Gastroesophageal sphincter (tissue), 4 donors: ENCODE measurements around the gene NPFFR1. TPM values are rescaled to one million over a fixed set of nuclear protein-coding genes. Genes with fewer than 3 reads are reported as not detected.

Source experiments
- ATAC-seq: fragments of 150-250 bp; one replicate; pipeline ENCODE4 v1.9.1; 2016; ENCODE audit warnings: mild to moderate bottlenecking, moderate library complexity
- H3K27ac ChIP-seq, 4 donors: fragments of 200-600 bp; sonication (generic) in 3 of 4; 1 replicate in 3 of 4; 2 replicates in 1 of 4; pipeline ENCODE4 v1.5.1; 2016 to 2019
- H3K27me3 ChIP-seq: fragments of 200-600 bp; sonication (generic); one replicate; pipeline ENCODE4 v1.5.1; 2019
- H3K36me3 ChIP-seq, 2 donors: fragments of 200-600 bp; sonication (generic); one replicate each; pipeline ENCODE4 v1.5.1; 2019; ENCODE audit warnings: control low read depth in 1 of 2
- H3K4me1 ChIP-seq, 3 donors: fragments of 200-600 bp; sonication (generic); 1 replicate in 2 of 3; 2 replicates in 1 of 3; pipeline ENCODE4 v1.5.1; 2016 to 2019; ENCODE audit warnings: control low read depth in 2 of 3
- H3K4me3 ChIP-seq, 2 donors: fragments of 200-600 bp; sonication (generic); one replicate each; pipeline ENCODE4 v1.5.1; 2019; ENCODE audit warnings: mild to moderate bottlenecking in 1 of 2, moderate library complexity in 1 of 2
- H3K9me3 ChIP-seq, 3 donors: fragments of 200-600 bp; sonication (generic); one replicate each; pipeline ENCODE4 v1.5.1; 2017 to 2019; ENCODE audit warnings: control low read depth in 2 of 3
- EP300 ChIP-seq: sonication (generic); formaldehyde crosslinking; IDR thresholded peaks from one replicate; pipeline ENCODE4 v1.6.1; 2017; ENCODE audit warnings: antibody characterized with exemption, mild to moderate bottlenecking
- POLR2A ChIP-seq, 2 donors: fragments of 450-650 bp; IDR thresholded peaks; one replicate each; pipeline ENCODE4 v1.6.1; 2017; ENCODE audit warnings: antibody characterized with exemption in 2 of 2, mild to moderate bottlenecking in 2 of 2, moderate library complexity in 1 of 2
- POLR2AphosphoS5 ChIP-seq: sonication (generic); formaldehyde crosslinking; IDR thresholded peaks from one replicate; pipeline ENCODE4 v1.6.1; 2017; ENCODE audit warnings: antibody characterized with exemption
- WGBS, 2 donors: methylation state at CpG; one replicate each; pipeline ENCODE4 v1.1.5; 2018; ENCODE audit warnings: low coverage in 1 of 2; 5-methylcytosine and 5-hydroxymethylcytosine counted together
- total RNA-seq, 4 donors: library from RNA; depleted of rRNA; stranded (reverse); fragments of >200 nt; gene quantifications; one replicate each; pipeline ENCODE4 v1.1.0, GENCODE V29; 2016
- TF ChIP-seq, protein P1 (sequence below), 4 experiments: fragments of 200-600 bp in 2 of 4; fragments of 450-650 bp in 2 of 4; sonication (generic) in 1 of 4; IDR thresholded peaks; one replicate each; pipeline ENCODE4 v1.5.1; 2017 to 2019; ENCODE audit warnings: antibody characterized with exemption in 4 of 4, mild to moderate bottlenecking in 2 of 4, moderate library complexity in 2 of 4

The NPFFR1 gene
- total RNA-seq, 4 donors from 2014 or later: under 0.01 to 0.04 (median under 0.01) TPM; not detected in 1

DNA sequence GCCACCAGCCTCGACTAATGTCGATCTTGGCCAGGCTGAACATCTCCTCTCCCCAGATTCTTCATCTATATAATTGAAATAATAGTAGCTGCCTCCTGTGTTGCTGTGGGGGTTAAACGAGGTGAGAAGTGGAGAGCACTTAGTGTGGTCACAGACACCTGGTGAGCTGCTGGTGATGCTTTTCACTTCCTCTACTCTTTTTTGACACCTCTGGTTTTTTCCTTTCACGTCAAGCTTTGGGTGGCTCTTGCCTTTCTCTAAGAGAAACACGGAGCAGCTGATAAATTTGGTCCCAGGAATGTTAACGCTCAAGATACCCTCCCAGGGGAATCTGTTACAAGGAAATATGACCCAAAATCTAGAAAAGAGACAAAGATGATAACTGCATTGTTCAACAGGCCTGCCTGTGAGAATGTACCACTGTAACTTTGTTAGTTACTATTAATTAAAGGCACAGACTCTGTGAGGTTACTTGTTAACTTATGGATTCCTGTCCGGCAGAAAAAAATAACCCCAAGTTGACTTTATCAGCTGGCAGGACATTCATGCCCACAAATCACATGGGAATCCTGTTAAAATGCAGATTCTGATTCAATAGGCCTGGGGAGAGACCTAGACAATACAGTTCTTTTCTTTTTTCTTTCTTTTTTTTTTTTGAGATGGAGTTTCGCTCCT, 9.5 kb upstream of the NPFFR1 start:
- peaks cover 10% of the 10 kb centered on the region for H3K27me3 ChIP-seq
- 70 to 75% methylated on average over 3 to 8 of the region's 8 CpGs for WGBS, 2 donors
- TF ChIP-seq POLR2AphosphoS5 (no peak), POLR2A (IDR thresholded peaks at IDR 0.05) (no peak), EP300 (no peak)
- TF ChIP-seq, protein P1, sequence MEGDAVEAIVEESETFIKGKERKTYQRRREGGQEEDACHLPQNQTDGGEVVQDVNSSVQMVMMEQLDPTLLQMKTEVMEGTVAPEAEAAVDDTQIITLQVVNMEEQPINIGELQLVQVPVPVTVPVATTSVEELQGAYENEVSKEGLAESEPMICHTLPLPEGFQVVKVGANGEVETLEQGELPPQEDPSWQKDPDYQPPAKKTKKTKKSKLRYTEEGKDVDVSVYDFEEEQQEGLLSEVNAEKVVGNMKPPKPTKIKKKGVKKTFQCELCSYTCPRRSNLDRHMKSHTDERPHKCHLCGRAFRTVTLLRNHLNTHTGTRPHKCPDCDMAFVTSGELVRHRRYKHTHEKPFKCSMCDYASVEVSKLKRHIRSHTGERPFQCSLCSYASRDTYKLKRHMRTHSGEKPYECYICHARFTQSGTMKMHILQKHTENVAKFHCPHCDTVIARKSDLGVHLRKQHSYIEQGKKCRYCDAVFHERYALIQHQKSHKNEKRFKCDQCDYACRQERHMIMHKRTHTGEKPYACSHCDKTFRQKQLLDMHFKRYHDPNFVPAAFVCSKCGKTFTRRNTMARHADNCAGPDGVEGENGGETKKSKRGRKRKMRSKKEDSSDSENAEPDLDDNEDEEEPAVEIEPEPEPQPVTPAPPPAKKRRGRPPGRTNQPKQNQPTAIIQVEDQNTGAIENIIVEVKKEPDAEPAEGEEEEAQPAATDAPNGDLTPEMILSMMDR (IDR thresholded peaks at IDR 0.05): no peak

DNA sequence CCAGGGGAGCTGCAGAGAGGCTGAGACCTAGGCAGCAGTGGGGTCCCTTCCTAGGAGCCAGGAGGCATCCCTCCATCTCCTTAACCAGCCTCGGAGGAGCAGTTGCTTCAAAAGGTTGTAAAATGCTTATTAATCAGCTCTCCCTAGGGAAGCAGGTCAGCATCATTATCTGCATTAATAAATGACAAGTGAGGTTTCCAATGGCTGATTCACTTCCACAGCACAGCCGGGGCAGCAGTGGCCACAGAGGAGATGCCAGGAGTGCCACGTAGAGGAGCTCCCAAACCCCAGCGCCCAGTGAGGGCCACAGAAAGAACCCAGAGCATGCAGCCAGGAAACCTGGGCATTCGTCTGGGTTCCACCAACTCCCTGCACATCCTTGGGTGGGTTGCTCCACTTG, 8.2 kb upstream of the NPFFR1 start:
- no peak for ATAC-seq
- Histone ChIP-seq H3K4me3 (no peak overlapping the region), H3K4me1 (peaks cover 0 to 17% (median 8%) of the 10 kb centered on the region in 3 donors), H3K9me3 (no peaks in the 10 kb centered on the region), H3K27ac (no peak overlapping the region), H3K36me3 (no peaks in the 10 kb centered on the region), H3K27me3 (peaks cover 20% of the 10 kb centered on the region)
- TF ChIP-seq POLR2A (IDR thresholded peaks at IDR 0.05): no peak
- WGBS, 2 donors: 100% methylated on average over 1 of the region's 5 CpGs; no CpG with 5 or more reads in 1 of the 2 donors

More for the DNA sequence above, 9.5 kb upstream of the NPFFR1 start:
- no peak overlapping the region for H3K27ac ChIP-seq
- H3K9me3 ChIP-seq: no peaks in the 10 kb centered on the region
- no peak for ATAC-seq
- H3K36me3 ChIP-seq: no peaks in the 10 kb centered on the region
- peaks cover 0 to 23% (median 8%) of the 10 kb centered on the region in 3 donors for H3K4me1 ChIP-seq
- H3K4me3 ChIP-seq: no peak overlapping the region

DNA sequence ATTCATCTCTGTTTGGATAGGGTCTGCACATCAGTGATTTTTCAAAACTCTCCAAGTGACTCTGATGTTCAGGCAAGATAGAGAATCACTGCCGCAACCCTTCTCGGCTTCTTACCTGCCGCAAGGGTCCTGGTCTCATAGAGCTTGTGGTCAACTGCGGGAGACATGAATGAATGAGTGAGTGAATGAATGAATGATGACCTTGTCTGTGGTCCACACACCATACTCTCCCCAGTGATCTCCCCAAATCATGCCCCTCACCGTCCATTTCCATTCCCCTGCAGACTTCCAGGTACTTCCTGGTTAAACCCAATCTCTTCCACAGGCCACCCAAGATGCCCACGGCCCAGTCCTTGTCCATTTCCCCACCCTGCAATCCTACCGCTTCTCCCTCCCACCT, 5.9 kb upstream of the NPFFR1 start:
- no peak overlapping the region for H3K27ac ChIP-seq
- H3K36me3 ChIP-seq: no peaks in the 10 kb centered on the region
- no peak overlapping the region for H3K4me3 ChIP-seq
- H3K9me3 ChIP-seq: no peaks in the 10 kb centered on the region
- no peak for ATAC-seq
- TF ChIP-seq EP300 (no peak), POLR2A (IDR thresholded peaks at IDR 0.05) (no peak), POLR2AphosphoS5 (no peak)
- TF ChIP-seq, protein P1 (IDR thresholded peaks at IDR 0.05): no peak
- WGBS, 2 donors: 88 to 90% methylated on average over 5 to 7 of the region's 7 CpGs
- peaks cover 43% of the 10 kb centered on the region for H3K27me3 ChIP-seq
- H3K4me1 ChIP-seq: no peaks in the 10 kb centered on the region

DNA sequence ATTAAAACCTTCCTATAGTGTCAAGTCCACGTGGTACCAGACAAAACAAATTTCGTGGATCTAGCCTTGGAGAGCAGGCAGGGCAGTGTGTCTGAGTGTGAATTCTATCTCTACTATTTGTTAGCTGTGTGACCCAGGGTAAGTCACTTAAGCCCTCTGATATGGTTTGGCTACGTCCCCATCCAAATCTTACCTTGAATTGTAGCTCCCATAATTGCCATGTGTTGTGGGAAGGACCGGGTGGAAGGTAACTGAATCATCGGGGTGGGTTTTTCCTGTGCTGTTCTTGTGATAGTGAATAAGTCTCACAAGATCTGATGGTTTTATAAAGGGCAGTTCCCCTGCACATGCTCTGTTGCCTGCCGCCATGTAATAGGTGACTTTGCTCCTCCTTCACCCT, 2.8 kb upstream of the NPFFR1 start:
- peaks cover 68% of the 10 kb centered on the region for H3K27me3 ChIP-seq
- ATAC-seq: no peak
- H3K4me1 ChIP-seq: peaks cover 0 to 10% (median 7%) of the 10 kb centered on the region in 3 donors
- no peaks in the 10 kb centered on the region for H3K9me3 ChIP-seq
- no peak overlapping the region for H3K4me3 ChIP-seq
- 70 to 85% methylated on average over 2 to 6 of the region's 6 CpGs for WGBS, 2 donors
- no peaks in the 10 kb centered on the region for H3K36me3 ChIP-seq
- TF ChIP-seq EP300: no peak
- no peak for TF ChIP-seq POLR2A (IDR thresholded peaks at IDR 0.05)
- no peak for TF ChIP-seq POLR2AphosphoS5
- TF ChIP-seq, protein P1 (IDR thresholded peaks at IDR 0.05): no peak
- no peak overlapping the region for H3K27ac ChIP-seq

DNA sequence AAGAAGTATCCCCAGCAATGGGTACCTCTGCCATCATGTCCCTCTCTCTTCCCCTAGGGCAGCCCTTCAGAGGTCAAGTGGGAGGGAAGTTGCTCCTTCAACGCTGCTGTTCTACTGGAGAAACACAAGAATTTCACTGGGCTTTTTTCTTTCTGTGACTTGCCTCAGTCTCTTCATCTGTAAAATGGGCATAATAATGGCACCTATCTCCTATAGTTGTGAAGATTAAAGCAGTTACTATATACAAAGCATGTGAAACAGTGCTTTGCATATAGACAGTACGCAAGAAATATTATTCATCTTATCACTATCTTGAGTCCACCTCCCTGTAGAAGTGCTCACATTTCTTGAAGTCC, 1.6 kb upstream of the NPFFR1 start:
- ATAC-seq: no peak
- Histone ChIP-seq H3K36me3 (no peaks in the 10 kb centered on the region), H3K4me1 (peaks cover 0 to 10% (median 7%) of the 10 kb centered on the region in 3 donors), H3K9me3 (no peaks in the 10 kb centered on the region), H3K27me3 (peaks cover 75% of the 10 kb centered on the region), H3K4me3 (no peak overlapping the region), H3K27ac (no peak overlapping the region)
- TF ChIP-seq POLR2AphosphoS5 (no peak), EP300 (no peak), POLR2A (IDR thresholded peaks at IDR 0.05) (no peak)
- TF ChIP-seq, protein P1 (IDR thresholded peaks at IDR 0.05): no peak
- 85 to 90% methylated on average over 2 of the region's 2 CpGs for WGBS, 2 donors
